Measurements from ENCODE around the gene GLOD5.

Gene GLOD5

GRCh38 chrX:48761674-48762471 lies at the start of gene GLOD5:
Gene GLOD5, plus strand, starts transcription at chrX:48761747. Its CDS starts 44 bp downstream, at chrX:48761791.
- no peak for DNase-seq

GRCh38 chrX:48711929-48712505 lies 49.5 kb upstream of the GLOD5 start:
- DNase-seq: no peak

- DNase-seq: no peak
Observed at GRCh38 chrX:48713847-48714246, 47.7 kb upstream of the GLOD5 start.

GRCh38 chrX:48714573-48714972 lies 47.0 kb upstream of the GLOD5 start:
- no peak for DNase-seq

GRCh38 chrX:48715072-48715471 lies 46.5 kb upstream of the GLOD5 start:
- no peak for DNase-seq

- no peak for DNase-seq
Observed at GRCh38 chrX:48715876-48716502, 45.6 kb upstream of the GLOD5 start.

GRCh38 chrX:48719958-48720357 lies 41.6 kb upstream of the GLOD5 start:
- no peak for DNase-seq

- no peak for DNase-seq
Observed at GRCh38 chrX:48720577-48721250, 40.8 kb upstream of the GLOD5 start.

- no peak for DNase-seq
Observed at GRCh38 chrX:48721916-48722315, 39.6 kb upstream of the GLOD5 start.

- DNase-seq: no peak
Observed at GRCh38 chrX:48726596-48726995, 35.0 kb upstream of the GLOD5 start.

- no peak for DNase-seq
Observed at GRCh38 chrX:48728653-48729052, 32.9 kb upstream of the GLOD5 start.

- DNase-seq: no peak
Observed at GRCh38 chrX:48736303-48736702, 25.2 kb upstream of the GLOD5 start.

GRCh38 chrX:48736878-48737212 lies 24.7 kb upstream of the GLOD5 start:
- DNase-seq: no peak

GRCh38 chrX:48737213-48737938 lies 24.2 kb upstream of the GLOD5 start:
- DNase-seq: peak; percentile 85

GRCh38 chrX:48737940-48738339 lies 23.6 kb upstream of the GLOD5 start:
- no peak for DNase-seq

- no peak for DNase-seq
Observed at GRCh38 chrX:48741834-48742233, 19.7 kb upstream of the GLOD5 start.

- no peak for DNase-seq
Observed at GRCh38 chrX:48745222-48745621, 16.3 kb upstream of the GLOD5 start.

- DNase-seq: no peak
Observed at GRCh38 chrX:48747415-48748016, 14.0 kb upstream of the GLOD5 start.

- no peak for DNase-seq
Observed at GRCh38 chrX:48749182-48749581, 12.4 kb upstream of the GLOD5 start.

- DNase-seq: no peak
Observed at GRCh38 chrX:48751343-48751742, 10.2 kb upstream of the GLOD5 start.

- DNase-seq: no peak
Observed at GRCh38 chrX:48752498-48752897, 9.0 kb upstream of the GLOD5 start.

- DNase-seq: no peak
Observed at GRCh38 chrX:48753708-48754228, 7.8 kb upstream of the GLOD5 start.

Measured in SIG-M5 (cell line).